IPS DF 4.7 (cell line): Measurements from ENCODE around the gene TLE2.
"Not testable (repeated sequence)": the region's sequence is repeated elsewhere in the genome, so short reads cannot be mapped to it uniquely, and the experiment has no call there.

Source experiments
- DNase-seq: peaks from one replicate; pipeline ENCODE4 v3.0.0-alpha.2; 2013; ENCODE audit warnings: low spot score; ENCODE audit errors: extremely low read depth

TLE2 gene

GRCh38 chr19:3056417-3057088 is 27.5 kb upstream of the TLE2 start:
- no peak for DNase-seq

GRCh38 chr19:3055741-3056416 is 26.8 kb upstream of the TLE2 start:
- DNase-seq = no peak

DNA sequence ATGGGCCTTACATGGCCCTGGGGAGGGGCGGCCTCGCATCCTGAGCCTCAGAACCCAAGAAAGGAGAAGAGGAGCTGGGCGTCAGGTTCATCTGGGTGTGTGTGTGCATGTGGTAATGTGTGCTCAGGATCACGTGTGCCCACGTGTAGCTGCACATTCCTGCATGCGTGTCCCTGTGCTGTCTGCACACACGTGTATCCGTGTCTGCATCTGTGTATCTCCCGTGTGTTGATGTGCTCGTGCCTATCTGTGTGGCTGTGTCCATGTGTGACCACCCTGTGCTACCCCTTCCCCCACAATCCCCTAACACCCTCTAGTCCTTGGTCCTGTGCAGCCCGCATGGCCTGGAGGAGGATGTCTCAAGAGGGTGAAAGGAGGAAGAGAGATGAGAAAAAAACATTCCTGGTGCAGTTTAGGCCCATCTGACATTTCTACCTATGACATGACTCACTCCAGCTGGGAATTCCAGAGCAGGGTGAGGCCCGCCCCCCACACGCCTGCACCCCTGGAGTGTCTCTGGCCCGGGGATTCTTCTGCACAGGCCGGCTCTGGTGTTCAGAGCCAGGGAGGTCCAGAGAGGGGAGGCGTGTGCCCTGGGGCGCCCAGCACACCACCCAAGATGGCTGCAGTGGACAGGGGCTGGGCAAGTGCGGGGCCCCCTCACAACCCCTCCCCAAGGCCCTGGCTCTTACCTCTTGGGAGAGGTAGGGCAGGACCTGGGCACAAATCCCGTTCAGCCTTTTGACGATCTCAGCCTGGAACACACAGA is 26.1 kb upstream of the TLE2 start:
- no peak for DNase-seq

DNA sequence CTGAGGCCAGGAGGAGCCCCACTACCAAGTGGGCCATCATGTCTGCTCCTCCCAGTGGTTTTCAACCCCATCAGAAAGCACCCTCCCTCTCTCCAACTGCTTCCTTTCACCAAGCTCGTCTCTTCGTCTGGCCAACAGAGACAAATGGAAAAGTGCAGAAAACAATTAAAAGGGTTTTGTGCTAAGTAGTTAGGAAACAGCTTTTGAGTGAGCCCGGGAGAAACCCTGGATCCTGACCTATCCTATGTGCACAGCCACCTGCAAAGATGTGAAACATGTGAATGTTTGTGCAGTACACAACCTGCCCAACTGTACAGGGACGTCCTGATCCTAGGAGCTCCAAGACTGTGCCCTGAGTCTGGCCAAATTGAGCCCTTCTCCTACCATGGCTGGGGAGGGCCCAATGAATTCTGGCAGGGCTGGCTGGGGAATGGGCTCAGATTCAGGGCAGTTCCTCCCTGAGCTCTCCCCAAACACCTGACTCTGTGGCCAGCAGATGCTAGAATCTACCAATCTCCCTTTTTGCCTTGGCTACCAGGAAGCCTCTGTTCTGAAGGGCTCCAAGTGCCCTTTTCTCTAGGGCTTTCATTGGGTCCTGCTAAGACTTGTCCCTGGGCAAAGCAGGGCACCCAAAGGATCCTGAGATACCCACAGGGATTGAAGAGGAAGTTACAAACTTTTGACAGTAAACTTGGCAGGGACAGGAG is 25.3 kb upstream of the TLE2 start:
- DNase-seq = no peak

GRCh38 chr19:3053780-3054179 is 24.7 kb upstream of the TLE2 start:
- DNase-seq = no peak

- no peak for DNase-seq
Measured at GRCh38 chr19:3053218-3053621, 24.1 kb upstream of the TLE2 start.

- not testable (repeated sequence) for DNase-seq
Measured at GRCh38 chr19:3050016-3050415, 20.9 kb upstream of the TLE2 start.

GRCh38 chr19:3049089-3049488 is 20.0 kb upstream of the TLE2 start:
- no peak for DNase-seq

- no peak for DNase-seq
Measured at GRCh38 chr19:3048190-3048533, 19.1 kb upstream of the TLE2 start.

DNA sequence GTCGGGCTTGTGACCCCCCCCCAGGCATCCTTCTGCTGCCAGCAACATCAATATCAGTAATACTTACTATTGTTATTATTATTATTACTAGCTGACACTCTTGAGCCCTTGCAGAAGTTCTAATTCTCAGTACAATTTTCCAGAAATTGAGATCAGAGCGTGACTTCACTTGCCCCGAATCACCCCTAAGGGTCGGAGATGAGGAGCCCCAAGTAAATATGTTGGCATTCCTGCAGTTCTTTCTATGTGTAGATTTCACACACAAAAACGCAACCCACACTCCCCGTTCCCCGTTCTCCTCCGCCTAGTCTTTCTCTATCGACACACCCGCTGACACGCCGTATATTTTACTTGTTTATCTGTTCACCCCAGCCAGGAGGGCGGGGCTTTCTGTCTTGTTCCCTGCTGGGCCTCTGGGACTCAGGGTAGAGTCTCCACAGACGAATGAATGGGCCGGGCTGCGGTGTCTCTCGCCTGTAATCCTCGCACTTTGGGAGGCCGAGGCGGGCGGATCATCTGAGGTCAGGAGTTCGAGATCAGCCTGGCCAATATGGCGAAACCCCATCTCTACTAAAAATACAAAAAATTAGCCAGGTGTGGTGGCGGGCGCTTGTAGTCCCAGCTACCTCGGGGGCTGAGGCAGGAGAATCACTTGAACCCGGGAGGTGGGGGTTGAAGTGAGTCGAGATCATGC is 18.6 kb upstream of the TLE2 start:
- no peak for DNase-seq

DNA sequence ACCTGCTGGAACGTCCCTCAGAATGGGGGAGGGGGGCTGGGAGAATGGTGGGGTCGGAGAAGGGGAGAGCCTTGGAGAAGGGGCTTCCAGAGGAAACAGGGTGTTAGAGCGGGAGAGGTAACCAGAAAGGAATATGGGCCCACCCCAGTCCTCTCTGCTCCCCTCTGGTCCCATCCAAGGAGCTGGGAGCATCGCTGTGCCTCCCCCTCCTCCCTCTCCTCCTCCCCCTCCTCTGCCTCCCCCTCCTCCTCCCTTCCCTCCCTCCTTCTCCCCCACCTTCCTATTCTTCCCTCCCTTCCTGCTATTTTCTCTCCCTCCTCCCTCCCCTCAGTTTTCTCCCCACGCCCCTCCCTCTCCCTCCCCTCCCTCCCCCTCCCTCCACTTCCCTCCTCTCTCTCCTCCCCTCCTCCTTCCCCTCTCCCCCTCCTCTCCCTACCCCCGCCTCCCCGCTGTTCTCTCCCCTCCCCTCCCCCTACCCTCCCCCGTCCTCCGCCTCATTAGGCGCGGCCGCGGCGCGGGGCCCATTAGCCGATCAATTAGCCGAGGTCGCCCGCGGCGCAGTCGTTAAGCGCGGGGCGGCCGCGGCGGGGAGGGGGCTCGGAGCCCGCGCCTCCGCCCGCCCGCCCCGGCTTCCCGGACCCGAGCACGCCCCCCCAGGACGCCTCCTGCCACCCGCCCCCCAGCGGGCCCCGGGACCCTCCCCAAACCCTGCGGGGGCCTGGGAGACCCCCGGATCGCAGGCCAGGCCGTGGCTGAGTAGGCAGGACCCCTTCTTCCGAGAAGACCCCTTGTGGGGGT is 17.8 kb upstream of the TLE2 start:
- DNase-seq = no peak

DNA sequence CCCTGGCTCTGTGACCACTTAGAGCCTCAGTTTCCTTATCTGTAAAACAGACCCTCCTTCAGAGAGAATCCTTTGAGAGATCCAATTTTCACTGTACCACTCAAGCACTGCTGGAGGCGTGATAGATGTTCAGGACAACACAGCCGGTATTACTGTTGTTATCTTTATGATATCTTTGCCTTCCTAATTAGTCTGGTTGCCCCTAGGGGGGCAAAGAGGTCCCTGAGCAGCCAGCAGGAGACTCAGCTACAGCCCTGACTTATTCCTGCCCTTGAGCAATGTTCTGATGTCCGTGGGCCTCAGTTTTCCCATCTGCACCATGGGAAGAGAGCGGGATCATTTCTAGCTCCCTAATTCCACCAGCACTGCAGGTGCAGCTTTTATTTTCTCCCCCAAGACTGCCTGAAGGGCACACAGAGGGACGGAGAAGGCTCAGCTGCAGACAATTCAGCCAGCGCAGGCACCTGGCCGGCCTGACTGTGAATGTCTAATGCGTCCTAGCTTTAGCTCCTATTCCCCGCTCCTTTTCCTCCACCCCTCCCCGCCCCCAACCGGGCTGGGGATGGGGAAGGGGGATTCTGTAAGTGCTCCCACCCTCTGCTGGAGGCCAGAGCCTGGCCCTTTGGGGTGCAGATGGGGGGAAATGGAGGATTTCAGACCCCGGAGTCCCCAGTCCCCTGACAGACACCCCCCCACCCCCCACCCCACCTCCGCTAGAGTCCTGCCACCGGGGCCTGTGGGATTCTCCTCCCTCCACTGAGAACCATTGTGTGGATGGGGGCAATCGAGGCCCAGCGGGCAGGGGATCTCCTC is 17.0 kb upstream of the TLE2 start:
- no peak for DNase-seq

DNA sequence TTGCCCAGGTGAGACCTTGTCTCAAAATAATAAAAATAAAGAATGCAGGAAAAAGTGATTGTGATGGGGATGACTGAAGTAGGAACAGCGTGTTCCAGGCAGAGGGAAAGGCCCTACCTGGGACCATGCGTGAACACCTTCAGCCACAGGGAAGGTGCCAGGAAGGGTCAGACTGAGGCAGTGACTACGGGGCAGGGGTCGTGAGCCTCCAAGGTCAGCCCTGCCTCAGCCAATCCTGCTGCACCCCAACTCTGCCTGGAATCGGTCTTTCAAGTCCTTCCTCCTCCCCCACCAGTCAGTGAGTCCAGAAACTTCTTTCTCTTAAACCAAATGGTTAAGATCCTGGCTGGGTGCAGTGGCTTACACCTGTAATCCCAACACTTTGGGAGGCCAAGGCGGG is 16.1 kb upstream of the TLE2 start:
- no peak for DNase-seq

DNA sequence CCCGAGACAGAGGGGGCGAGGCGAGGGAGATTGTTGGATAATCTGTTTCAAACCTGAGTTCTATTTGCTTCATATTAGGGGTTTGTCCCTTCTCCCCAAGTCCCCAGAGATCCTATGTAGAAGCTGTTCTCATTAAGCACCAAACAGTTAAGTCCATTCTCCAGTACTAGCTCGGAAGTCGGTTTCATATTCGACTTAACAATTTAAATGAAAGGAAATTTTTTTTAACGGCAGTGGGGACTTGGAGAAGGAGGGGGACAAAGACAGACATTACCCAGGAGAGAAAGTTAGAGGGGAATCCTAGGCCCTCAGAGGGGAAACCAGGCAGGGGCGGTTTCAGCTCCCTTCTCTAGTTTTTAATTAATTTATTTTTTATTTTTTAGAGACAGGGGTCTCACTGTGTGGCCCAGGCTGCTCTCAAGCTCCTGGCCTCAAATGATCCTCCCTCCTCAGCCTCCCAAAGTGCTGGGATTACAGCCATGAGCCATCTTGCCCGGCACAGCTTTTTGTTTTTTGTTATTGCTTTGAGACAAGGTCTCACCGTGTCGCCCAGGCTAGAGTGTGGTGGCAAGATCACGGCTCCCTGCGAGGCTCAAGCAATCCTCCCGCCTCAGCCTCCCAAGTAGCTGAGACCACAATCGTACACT is 13.7 kb upstream of the TLE2 start:
- no peak for DNase-seq

- no peak for DNase-seq
Measured at GRCh38 chr19:3041761-3042620, 12.9 kb upstream of the TLE2 start.

GRCh38 chr19:3041327-3041726 is 12.2 kb upstream of the TLE2 start:
- no peak for DNase-seq

GRCh38 chr19:3039641-3040077 is 10.6 kb upstream of the TLE2 start:
- no peak for DNase-seq

DNA sequence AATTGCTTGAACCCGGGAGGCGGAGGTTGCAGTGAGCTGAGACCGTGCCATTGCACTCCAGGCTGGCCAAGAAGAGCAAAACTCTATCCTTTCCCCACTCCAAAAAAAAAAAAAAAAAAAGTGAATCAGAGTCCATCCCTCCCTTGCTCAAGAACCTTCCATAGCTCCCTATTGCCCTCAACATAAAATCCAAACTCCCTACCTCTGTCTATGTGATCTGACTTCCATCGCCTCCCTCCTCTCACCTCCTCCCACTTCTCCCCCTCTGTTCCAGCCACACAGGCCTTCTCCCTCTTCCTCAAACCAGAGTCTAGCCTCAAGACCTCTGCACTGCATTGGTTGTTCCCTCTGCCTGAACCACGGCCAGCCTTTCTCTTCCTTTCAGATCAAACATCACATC is 10.0 kb upstream of the TLE2 start:
- no peak for DNase-seq
